Ascending aorta (tissue), 2 donors: ENCODE results near the gene NUDT2. TPM values are rescaled to one million over a fixed set of nuclear protein-coding genes. Genes with fewer than 3 reads are reported as not detected.

Experiments
- DNase-seq, 2 donors: peaks; one replicate each; pipeline ENCODE4 v3.0.0-alpha.2; 2019; ENCODE audit warnings: low spot score in 2 of 2
- H3K27ac ChIP-seq, 2 donors: fragments of 200-600 bp; sonication (generic); one replicate each; pipeline ENCODE4 v1.5.1; 2016 to 2017; ENCODE audit warnings: mild to moderate bottlenecking in 1 of 2
- H3K27me3 ChIP-seq: fragments of 200-600 bp; sonication (generic); one replicate; pipeline ENCODE4 v1.5.1; 2017
- H3K36me3 ChIP-seq, 2 donors: fragments of 200-600 bp; sonication (generic); one replicate each; pipeline ENCODE4 v1.5.1; 2016
- H3K4me1 ChIP-seq, 2 donors: fragments of 200-600 bp; sonication (generic); one replicate each; pipeline ENCODE4 v1.5.1; 2016 to 2017; ENCODE audit warnings: mild to moderate bottlenecking in 1 of 2
- H3K4me3 ChIP-seq, 2 donors: fragments of 200-600 bp; sonication (generic); one replicate each; pipeline ENCODE4 v1.5.1; 2016 to 2017; ENCODE audit warnings: mild to moderate bottlenecking in 1 of 2
- H3K9me3 ChIP-seq, 2 donors: fragments of 200-600 bp; sonication (generic); one replicate each; pipeline ENCODE4 v1.5.1; 2016
- intact Hi-C: fragments of 100-400 bp; cut with DNase I; formaldehyde crosslinking; loops from one replicate; pipeline ENCODE4 v1.15.1; 2023
- total RNA-seq: library from RNA; depleted of rRNA; stranded (reverse); fragments of >200 nt; gene quantifications from one replicate; pipeline ENCODE4 v1.1.0, GENCODE V29; 2016
- TF ChIP-seq, protein P1 (sequence below), 3 experiments: fragments of 200-600 bp in 2 of 3; fragments of 450-650 bp in 1 of 3; sonication (generic) in 2 of 3; IDR thresholded peaks; one replicate each; pipeline ENCODE4 v1.5.1; 2016 to 2019; ENCODE audit warnings: antibody characterized with exemption in 3 of 3, mild to moderate bottlenecking in 1 of 3, moderate library complexity in 1 of 3

Gene NUDT2
- total RNA-seq, 1 donor from 2014 or later = not detected

DNA sequence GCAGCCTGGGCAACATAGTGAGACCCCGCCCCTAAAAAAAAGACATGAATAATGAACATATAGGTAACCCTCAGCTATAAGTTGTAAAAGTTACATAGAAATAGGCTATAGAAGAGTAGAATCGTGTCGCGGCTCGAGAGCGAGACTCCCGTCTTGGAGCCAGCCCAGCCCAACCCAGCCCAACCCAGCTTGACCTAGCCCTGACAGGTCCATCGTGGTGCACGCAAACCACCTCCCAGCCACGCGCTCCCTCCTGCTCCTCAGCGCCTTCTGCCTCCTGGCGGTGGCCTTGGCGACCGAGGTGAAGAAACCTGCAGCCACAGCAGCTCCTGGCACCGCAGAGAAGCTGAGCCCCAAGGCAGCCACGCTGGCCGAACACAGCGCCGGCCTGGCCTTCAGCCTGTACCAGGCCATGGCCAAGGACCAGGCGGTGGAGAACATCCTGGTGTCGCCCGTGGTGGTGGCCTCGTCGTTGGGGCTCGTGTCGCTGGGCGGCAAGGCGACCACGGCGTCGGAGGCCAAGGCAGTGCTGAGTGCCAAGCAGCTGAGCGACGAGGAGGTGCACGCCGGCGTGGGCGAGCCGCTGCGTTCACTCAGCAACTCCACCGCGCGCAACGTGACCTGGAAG is 11.1 kb upstream of the NUDT2 start:
- no peak for DNase-seq
- TF ChIP-seq, protein P1, sequence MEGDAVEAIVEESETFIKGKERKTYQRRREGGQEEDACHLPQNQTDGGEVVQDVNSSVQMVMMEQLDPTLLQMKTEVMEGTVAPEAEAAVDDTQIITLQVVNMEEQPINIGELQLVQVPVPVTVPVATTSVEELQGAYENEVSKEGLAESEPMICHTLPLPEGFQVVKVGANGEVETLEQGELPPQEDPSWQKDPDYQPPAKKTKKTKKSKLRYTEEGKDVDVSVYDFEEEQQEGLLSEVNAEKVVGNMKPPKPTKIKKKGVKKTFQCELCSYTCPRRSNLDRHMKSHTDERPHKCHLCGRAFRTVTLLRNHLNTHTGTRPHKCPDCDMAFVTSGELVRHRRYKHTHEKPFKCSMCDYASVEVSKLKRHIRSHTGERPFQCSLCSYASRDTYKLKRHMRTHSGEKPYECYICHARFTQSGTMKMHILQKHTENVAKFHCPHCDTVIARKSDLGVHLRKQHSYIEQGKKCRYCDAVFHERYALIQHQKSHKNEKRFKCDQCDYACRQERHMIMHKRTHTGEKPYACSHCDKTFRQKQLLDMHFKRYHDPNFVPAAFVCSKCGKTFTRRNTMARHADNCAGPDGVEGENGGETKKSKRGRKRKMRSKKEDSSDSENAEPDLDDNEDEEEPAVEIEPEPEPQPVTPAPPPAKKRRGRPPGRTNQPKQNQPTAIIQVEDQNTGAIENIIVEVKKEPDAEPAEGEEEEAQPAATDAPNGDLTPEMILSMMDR (IDR thresholded peaks at IDR 0.05) = no peak
- Histone ChIP-seq H3K4me3 (no peak overlapping the region), H3K36me3 (no peaks in the 10 kb centered on the region), H3K4me1 (no peaks in the 10 kb centered on the region), H3K9me3 (no peaks in the 10 kb centered on the region), H3K27ac (no peak overlapping the region), H3K27me3 (no peaks in the 10 kb centered on the region)
- intact Hi-C loops = no loop called here

DNA sequence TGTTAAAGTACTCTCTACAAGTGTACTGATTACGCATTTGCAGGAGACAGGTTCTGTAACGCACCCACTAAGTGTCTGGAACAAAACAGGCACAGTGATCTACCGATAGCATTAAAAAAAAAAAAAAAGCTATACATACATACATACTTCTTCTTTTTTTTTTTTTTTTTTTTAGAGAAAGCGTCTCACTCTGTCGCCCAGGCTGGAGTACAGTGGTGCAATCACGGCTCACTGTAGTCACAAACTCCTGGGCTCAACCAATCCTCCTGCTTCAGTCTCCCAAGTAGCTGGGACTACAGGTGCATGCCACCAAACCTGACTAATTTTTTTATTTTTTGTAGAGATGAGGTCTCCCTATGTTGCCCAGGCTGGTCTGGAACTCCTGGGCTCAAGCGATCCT is 7.9 kb upstream of the NUDT2 start:
- no peak overlapping the region for H3K27ac ChIP-seq
- H3K36me3 ChIP-seq = no peaks in the 10 kb centered on the region
- TF ChIP-seq, protein P1 (IDR thresholded peaks at IDR 0.05) = no peak
- no peaks in the 10 kb centered on the region for H3K4me1 ChIP-seq
- intact Hi-C loops = no loop called here
- no peaks in the 10 kb centered on the region for H3K9me3 ChIP-seq
- H3K4me3 ChIP-seq = no peak overlapping the region
- no peaks in the 10 kb centered on the region for H3K27me3 ChIP-seq
- no peak for DNase-seq

DNA sequence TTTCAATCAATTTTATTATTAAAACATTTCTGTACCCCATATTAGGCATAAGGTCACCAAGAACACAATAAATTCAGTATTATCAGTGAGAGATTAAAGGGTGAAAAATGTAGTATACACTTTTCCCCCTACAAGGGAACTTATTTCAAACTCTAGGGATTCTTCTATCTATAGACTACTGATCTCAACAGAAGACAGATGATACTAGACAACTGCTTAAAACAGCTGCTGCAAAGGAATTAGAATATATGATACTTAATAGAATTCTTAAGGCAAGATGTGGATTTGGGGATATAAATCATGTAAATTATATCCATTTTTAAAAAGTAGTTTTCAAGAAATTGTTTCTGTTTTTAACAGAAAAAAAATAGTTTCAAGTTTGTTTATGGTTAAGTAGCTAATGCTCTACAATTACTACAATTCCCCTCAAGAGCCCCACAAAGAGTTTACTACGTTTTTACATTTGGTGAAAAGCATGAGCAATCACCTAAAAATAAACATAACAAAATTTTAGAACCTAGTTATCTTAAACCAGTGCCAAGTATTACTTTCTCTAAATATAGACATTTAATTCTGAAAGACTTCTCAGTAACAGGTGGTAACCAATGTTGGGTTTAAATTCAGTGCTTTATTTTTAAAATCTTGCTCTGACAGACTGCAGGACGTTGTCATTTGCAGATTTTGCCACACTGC is 6.3 kb upstream of the NUDT2 start:
- intact Hi-C loops = no loop called here
- no peak for DNase-seq
- TF ChIP-seq, protein P1 (IDR thresholded peaks at IDR 0.05) = no peak

DNA sequence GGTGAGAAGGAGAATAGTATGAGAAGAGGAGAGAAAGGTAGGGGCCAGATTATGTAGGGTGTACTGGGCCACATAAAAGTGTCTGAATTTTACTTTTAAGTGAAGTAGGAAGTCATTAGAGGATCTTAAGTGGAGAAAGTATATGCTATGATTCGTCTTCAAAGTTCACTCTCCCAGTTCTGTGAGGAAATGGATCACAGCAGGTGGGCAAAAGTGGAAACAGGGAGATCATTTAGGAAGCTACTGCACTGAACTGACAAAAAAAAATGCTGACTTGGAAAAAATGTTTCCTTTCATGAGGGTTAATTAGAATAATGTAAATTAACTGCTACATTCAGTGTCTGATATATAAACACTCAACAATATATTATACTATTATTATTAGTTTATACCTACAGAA is 2.7 kb upstream of the NUDT2 start:
- Histone ChIP-seq H3K4me1 (peaks cover 0 to 6% of the 10 kb centered on the region in 2 donors), H3K36me3 (no peaks in the 10 kb centered on the region), H3K27ac (no peak overlapping the region), H3K4me3 (no peak overlapping the region), H3K27me3 (no peaks in the 10 kb centered on the region), H3K9me3 (no peaks in the 10 kb centered on the region)
- no peak for DNase-seq
- TF ChIP-seq, protein P1 (IDR thresholded peaks at IDR 0.05) = no peak
- intact Hi-C loops = loop anchor here (5.0 kb wide), 3 partner anchors 149 to 341 kb away; partner anchors contain the start of gene UBAP1

More for the DNA sequence above, 6.3 kb upstream of the NUDT2 start:
- Histone ChIP-seq H3K36me3 (no peaks in the 10 kb centered on the region), H3K4me3 (no peak overlapping the region), H3K9me3 (no peaks in the 10 kb centered on the region), H3K27me3 (no peaks in the 10 kb centered on the region), H3K27ac (no peak overlapping the region), H3K4me1 (no peaks in the 10 kb centered on the region)

DNA sequence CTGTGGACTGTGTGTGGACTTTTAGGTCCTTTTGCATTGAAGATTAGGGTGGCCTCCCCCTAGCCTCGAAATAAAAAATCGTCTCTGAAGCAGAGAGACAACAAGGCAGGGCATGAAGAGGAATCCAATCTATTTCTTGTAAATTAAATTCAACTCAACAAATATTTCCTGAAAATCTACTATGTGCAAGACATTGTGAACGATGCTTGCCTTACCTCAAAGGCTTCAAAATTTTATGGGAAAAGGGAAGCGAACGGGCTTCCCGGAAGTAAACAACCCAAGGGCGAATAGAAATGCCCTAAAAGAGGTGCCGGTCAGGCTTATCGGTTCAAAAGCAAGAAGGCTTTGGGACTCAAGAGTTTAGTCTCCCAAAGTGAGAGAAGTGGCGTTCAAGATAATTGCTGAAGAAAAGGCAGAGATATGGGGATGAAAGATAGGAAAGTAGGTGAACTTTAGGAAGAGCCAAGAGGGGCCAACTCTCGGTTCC is 826 bp upstream of the NUDT2 start:
- Histone ChIP-seq H3K27ac (peak overlapping the region in 1 of 2 donors; percentile 51), H3K27me3 (no peaks in the 10 kb centered on the region), H3K9me3 (no peaks in the 10 kb centered on the region), H3K4me1 (peaks cover 0 to 9% of the 10 kb centered on the region in 2 donors), H3K4me3 (peak overlapping the region; percentile 70 to 72), H3K36me3 (no peaks in the 10 kb centered on the region)
- no peak for DNase-seq
- TF ChIP-seq, protein P1 (IDR thresholded peaks at IDR 0.05) = no peak
- intact Hi-C loops = loop anchor here (2.0 to 5.0 kb wide), 6 partner anchors 76 to 339 kb away; partner anchors contain the start of genes DCAF12, UBAP1 and UBAP2
